Common myeloid progenitor, CD34-positive (primary cell): ENCODE results near the gene TVP23C.

Experiments used
- CTCF ChIA-PET: fragments of 350-600 bp; sonication (Branson Sonifier 250); formaldehyde crosslinking; loops from one replicate; lab custom pipeline; 2021; ENCODE audit warnings: antibody characterized with exemption; lab: Charles Lee
- POLR2A ChIA-PET: fragments of 350-600 bp; sonication (Branson Sonifier 250); formaldehyde crosslinking; loops from one replicate; lab custom pipeline; 2021; ENCODE audit warnings: antibody characterized with exemption; lab: Charles Lee
- DNase-seq, 3 donors: peaks; one replicate each; pipeline versions ENCODE4 v3.0.0 to v3.0.0-alpha.2; 2013
- H3K27ac ChIP-seq, 2 experiments: 1 replicate in 1 of 2; 2 replicates in 1 of 2; pipeline ENCODE4 v1.7.0; 2013; ENCODE audit warnings: inconsistent platforms in 2 of 2, low read length in 2 of 2, mild to moderate bottlenecking in 2 of 2, low read depth in 1 of 2, moderate library complexity in 1 of 2; ENCODE audit not compliant: severe bottlenecking in 2 of 2, insufficient read depth in 1 of 2, poor library complexity in 1 of 2
- H3K27me3 ChIP-seq, 5 experiments: replicated peaks in 2 of 5; 1 replicate in 3 of 5; 2 replicates in 2 of 5; pipeline versions ENCODE4 v1.6.1 to v1.7.0; 2013; ENCODE audit warnings: low read length in 4 of 5, mild to moderate bottlenecking in 2 of 5, moderate library complexity in 2 of 5, inconsistent platforms in 1 of 5; ENCODE audit not compliant: insufficient read depth in 5 of 5, control insufficient read depth in 4 of 5
- H3K36me3 ChIP-seq, 4 experiments: 1 replicate in 2 of 4; 2 replicates in 2 of 4; pipeline versions ENCODE4 v1.6.1 to v1.7.0; 2013; ENCODE audit warnings: low read length in 3 of 4, control low read depth in 1 of 4, mild to moderate bottlenecking in 1 of 4; ENCODE audit not compliant: control insufficient read depth in 4 of 4, insufficient read depth in 4 of 4
- H3K4me1 ChIP-seq, 4 experiments: 1 replicate in 3 of 4; 2 replicates in 1 of 4; pipeline versions ENCODE4 v1.6.1 to v1.7.1; 2013; ENCODE audit warnings: low read length in 3 of 4, mild to moderate bottlenecking in 3 of 4, control low read depth in 1 of 4, inconsistent platforms in 1 of 4, moderate library complexity in 1 of 4; ENCODE audit not compliant: control insufficient read depth in 4 of 4, insufficient read depth in 4 of 4; ENCODE audit errors: control extremely low read depth in 1 of 4
- H3K4me3 ChIP-seq, 7 experiments: 1 replicate in 4 of 7; 2 replicates in 3 of 7; pipeline versions ENCODE4 v1.5.1 to v1.7.0; 2013; ENCODE audit warnings: mild to moderate bottlenecking in 7 of 7, low read length in 6 of 7, moderate library complexity in 6 of 7, inconsistent platforms in 2 of 7, low read depth in 2 of 7, control low read depth in 1 of 7; ENCODE audit not compliant: insufficient read depth in 4 of 7, control insufficient read depth in 1 of 7; ENCODE audit errors: extremely low read depth in 1 of 7
- H3K9me3 ChIP-seq, 5 experiments: 1 replicate in 4 of 5; 2 replicates in 1 of 5; pipeline versions ENCODE4 v1.6.1 to v1.7.1; 2013; ENCODE audit warnings: low read length in 4 of 5, mild to moderate bottlenecking in 2 of 5, inconsistent platforms in 1 of 5, low read depth in 1 of 5, moderate library complexity in 1 of 5; ENCODE audit not compliant: control insufficient read depth in 4 of 5, insufficient read depth in 2 of 5; ENCODE audit errors: control extremely low read depth in 1 of 5
- WGBS: methylation state at CpG from one replicate; pipeline ENCODE4 v1.1.5; 2013; ENCODE audit not compliant: insufficient coverage; 5-methylcytosine and 5-hydroxymethylcytosine counted together

The TVP23C gene

DNA sequence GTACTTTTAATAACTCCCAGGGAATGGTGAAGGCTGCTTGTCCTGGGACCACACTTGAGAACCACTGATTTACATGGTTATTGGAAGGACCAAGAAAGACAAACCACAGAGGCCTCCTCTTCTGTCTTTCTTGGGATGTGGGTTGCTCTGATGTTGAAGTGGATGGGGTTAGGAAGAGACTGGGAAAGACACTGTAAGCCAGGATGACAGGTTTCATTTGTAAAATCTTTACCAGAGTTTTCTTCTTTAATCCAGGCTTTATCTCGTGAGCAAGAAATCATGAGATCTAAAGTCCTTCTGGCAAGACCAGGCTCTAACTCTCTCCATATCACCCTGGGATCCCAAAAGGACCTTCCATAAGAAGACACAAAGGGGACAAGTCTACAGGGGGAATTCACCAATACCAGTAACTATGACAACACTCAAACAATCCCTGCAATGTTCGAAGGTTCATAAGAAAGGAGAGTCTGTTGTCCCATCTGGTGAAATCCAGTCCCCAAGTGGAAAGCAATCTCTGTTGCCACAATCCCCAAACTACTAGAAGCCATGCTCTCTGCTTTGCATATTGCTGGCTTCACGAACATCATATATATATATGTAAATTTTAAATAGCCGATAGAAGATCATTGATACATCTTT, 51.1 kb downstream of the TVP23C start:
- WGBS, result 100% methylated on average over 2 of the region's 4 CpGs
- Histone ChIP-seq H3K4me3 (no peak overlapping the region), H3K36me3 (peaks cover 3 to 37% (median 17%) of the 10 kb centered on the region in 4 experiments), H3K4me1 (no peaks in the 10 kb centered on the region), H3K9me3 (no peaks in the 10 kb centered on the region), H3K27me3 (no peaks in the 10 kb centered on the region), H3K27ac (no peak overlapping the region)
- ChIA-PET POLR2A (no interaction called here), CTCF (interaction anchor here (2.5 kb wide), 1 partner anchor 255 kb away, joined by 7 read pairs; no protein-coding TSS in a partner anchor)
- no peak for DNase-seq

GRCh38 chr17:15511142-15511541, 52.1 kb downstream of the TVP23C start:
- H3K4me1 ChIP-seq, result no peaks in the 10 kb centered on the region
- POLR2A ChIA-PET, result no interaction called here
- H3K4me3 ChIP-seq, result no peak overlapping the region
- DNase-seq, result peak in 1 of 3 donors; percentile 14
- WGBS, result 100% methylated on average over 1 of the region's 2 CpGs
- CTCF ChIA-PET, result interaction anchor here (0.9 to 2.5 kb wide), 2 partner anchors 8 to 254 kb away, joined by 3 to 7 read pairs; no protein-coding TSS in a partner anchor
- no peaks in the 10 kb centered on the region for H3K27me3 ChIP-seq
- H3K9me3 ChIP-seq, result no peaks in the 10 kb centered on the region
- peaks cover 4 to 31% (median 13%) of the 10 kb centered on the region in 4 experiments for H3K36me3 ChIP-seq
- H3K27ac ChIP-seq, result no peak overlapping the region

DNA sequence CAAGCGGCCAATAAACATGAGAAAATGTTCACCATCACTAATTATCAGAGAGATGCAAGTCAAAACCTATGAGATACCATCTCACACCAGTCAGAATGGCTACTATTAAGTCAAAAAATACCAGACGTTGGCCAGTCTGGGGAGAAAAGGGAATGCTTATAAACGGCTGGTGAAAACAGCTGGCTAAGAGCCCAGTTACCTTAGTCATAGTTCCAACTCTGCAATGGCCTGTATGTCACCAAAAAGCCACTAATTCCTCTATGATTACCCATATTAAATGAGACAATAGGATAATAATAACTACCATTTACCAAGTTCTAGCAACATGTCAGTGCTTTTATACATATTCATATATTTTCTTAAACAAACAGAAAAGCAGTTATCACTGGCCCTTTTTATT, 52.9 kb downstream of the TVP23C start:
- ChIA-PET POLR2A (no interaction called here), CTCF (interaction anchor here (0.9 to 2.5 kb wide), 2 partner anchors 8 to 253 kb away, joined by 3 to 7 read pairs; no protein-coding TSS in a partner anchor)
- no peaks in the 10 kb centered on the region for H3K27me3 ChIP-seq
- H3K4me1 ChIP-seq, result no peaks in the 10 kb centered on the region
- no peaks in the 10 kb centered on the region for H3K9me3 ChIP-seq
- peaks cover 2 to 23% (median 8%) of the 10 kb centered on the region in 4 experiments for H3K36me3 ChIP-seq
- H3K27ac ChIP-seq, result no peak overlapping the region
- H3K4me3 ChIP-seq, result no peak overlapping the region
- WGBS, result 100% methylated on average over 1 of the region's 3 CpGs
- DNase-seq, result no peak

- ChIA-PET POLR2A (no interaction called here), CTCF (interaction anchor here (0.9 to 1.0 kb wide), 2 partner anchors 19 to 72 kb away, joined by 3 to 4 read pairs; no protein-coding TSS in a partner anchor)
- Histone ChIP-seq H3K9me3 (no peaks in the 10 kb centered on the region), H3K4me3 (no peak overlapping the region), H3K4me1 (no peaks in the 10 kb centered on the region), H3K27ac (no peak overlapping the region), H3K27me3 (no peaks in the 10 kb centered on the region), H3K36me3 (peaks cover 2 to 15% (median 7%) of the 10 kb centered on the region in 4 experiments)
- DNase-seq, result no peak
- WGBS, result 94% methylated on average over 2 of the region's 5 CpGs
These were observed 54.2 kb downstream of the TVP23C start for GRCh38 chr17:15509095-15509494.

- H3K27me3 ChIP-seq, result no peaks in the 10 kb centered on the region
- H3K36me3 ChIP-seq, result peaks cover 0 to 10% (median 4%) of the 10 kb centered on the region in 4 experiments
- no peak for DNase-seq
- 88% methylated on average over 4 of the region's 7 CpGs for WGBS
- CTCF ChIA-PET, result interaction anchor here (0.9 to 1.0 kb wide), 2 partner anchors 18 to 71 kb away, joined by 3 to 4 read pairs; no protein-coding TSS in a partner anchor
- H3K9me3 ChIP-seq, result no peaks in the 10 kb centered on the region
- POLR2A ChIA-PET, result no interaction called here
- H3K4me1 ChIP-seq, result no peaks in the 10 kb centered on the region
- H3K27ac ChIP-seq, result no peak overlapping the region
- no peak overlapping the region for H3K4me3 ChIP-seq
These were observed 54.8 kb downstream of the TVP23C start for GRCh38 chr17:15508466-15508865.

GRCh38 chr17:15507896-15508295, 55.4 kb downstream of the TVP23C start:
- Histone ChIP-seq H3K9me3 (no peaks in the 10 kb centered on the region), H3K27ac (no peak overlapping the region), H3K4me3 (no peak overlapping the region), H3K36me3 (peaks cover 0 to 9% (median 4%) of the 10 kb centered on the region in 4 experiments), H3K27me3 (no peaks in the 10 kb centered on the region), H3K4me1 (peaks cover 0 to 5% (median 2%) of the 10 kb centered on the region in 4 experiments)
- CTCF ChIA-PET, result interaction anchor here (0.9 kb wide), 1 partner anchor 17 kb away, joined by 3 read pairs; no protein-coding TSS in a partner anchor
- DNase-seq, result no peak
- POLR2A ChIA-PET, result no interaction called here
- WGBS, result 88% methylated on average over 1 of the region's 3 CpGs

- Histone ChIP-seq H3K36me3 (peaks cover 0 to 7% (median 4%) of the 10 kb centered on the region in 4 experiments), H3K27ac (no peak overlapping the region), H3K4me3 (no peak overlapping the region), H3K9me3 (no peaks in the 10 kb centered on the region), H3K27me3 (no peaks in the 10 kb centered on the region), H3K4me1 (peaks cover 0 to 13% (median 9%) of the 10 kb centered on the region in 4 experiments)
- ChIA-PET POLR2A (no interaction called here), CTCF (interaction anchor here (1.1 to 1.7 kb wide), 2 partner anchors 12 to 249 kb away, joined by 3 to 6 read pairs; no protein-coding TSS in a partner anchor)
- DNase-seq, result no peak
- WGBS, result 99% methylated on average over 9 of the region's 9 CpGs
These were observed 56.3 kb downstream of the TVP23C start for GRCh38 chr17:15507001-15507400.
